Ureter (tissue), 1 donor: ENCODE data around the gene ZNF581. TPM values are rescaled to one million over a fixed set of nuclear protein-coding genes. Genes with fewer than 3 reads are reported as not detected.

Experiments used
- DNase-seq: peaks from one replicate; pipeline ENCODE4 v3.0.0-alpha.2; 2020; ENCODE audit warnings: low spot score
- total RNA-seq: library from RNA; stranded (reverse); gene quantifications from one replicate; pipeline ENCODE4 v1.2.4, GENCODE V29; 2023
- donor health status: DM: yes; HTN: yes; CAD: no.

Gene ZNF581, protein sequence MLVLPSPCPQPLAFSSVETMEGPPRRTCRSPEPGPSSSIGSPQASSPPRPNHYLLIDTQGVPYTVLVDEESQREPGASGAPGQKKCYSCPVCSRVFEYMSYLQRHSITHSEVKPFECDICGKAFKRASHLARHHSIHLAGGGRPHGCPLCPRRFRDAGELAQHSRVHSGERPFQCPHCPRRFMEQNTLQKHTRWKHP
- 22.7 TPM for total RNA-seq

DNA sequence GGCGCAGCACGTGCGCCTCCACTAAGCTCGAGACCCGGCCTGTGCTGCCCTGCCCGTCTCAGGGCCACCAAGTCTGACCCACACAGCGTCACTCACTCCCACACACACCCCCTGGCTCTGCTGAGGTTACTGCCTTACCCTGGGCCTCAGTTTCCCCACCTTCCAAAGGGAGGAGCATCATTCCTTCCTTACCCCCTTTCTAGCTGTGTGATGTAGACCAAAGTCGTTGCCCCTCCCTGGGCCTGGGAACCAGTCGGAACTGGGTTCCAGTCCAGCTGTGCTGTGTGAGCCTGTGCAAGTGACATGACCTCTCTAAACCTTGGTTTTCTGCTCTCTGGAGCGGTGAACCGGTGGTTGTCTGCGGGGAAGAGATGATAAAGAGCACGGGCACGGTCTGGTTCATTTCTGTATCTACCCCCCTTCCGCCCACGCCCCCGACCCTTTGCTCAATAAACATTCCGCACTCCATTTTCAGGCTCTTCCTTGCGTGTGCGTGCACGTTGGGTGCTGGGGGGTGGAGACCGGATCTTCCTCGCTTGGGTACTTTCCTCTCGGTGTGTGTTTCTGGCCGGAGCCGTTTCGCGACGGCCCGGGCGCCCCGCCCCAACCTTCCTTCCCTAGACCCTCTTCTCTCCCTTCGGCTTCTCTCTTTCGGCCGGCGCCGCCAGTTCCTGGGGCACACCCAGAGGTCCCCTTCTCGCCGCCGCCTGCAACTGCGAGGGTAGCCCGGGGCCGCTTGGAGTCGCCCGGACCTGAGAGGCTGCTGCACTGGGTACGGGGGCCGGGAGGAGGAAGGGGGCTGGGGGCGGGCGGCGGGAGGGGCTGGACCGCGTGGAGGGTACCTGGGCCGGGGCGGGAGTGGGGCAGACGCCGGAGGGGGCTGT, at the start of gene ZNF581:
ZNF581 (plus strand) TSS at position 647 of the 884 bp plus-strand sequence. CDS start 923 bp downstream, outside the sequence.
- peak; percentile 86 for DNase-seq

DNA sequence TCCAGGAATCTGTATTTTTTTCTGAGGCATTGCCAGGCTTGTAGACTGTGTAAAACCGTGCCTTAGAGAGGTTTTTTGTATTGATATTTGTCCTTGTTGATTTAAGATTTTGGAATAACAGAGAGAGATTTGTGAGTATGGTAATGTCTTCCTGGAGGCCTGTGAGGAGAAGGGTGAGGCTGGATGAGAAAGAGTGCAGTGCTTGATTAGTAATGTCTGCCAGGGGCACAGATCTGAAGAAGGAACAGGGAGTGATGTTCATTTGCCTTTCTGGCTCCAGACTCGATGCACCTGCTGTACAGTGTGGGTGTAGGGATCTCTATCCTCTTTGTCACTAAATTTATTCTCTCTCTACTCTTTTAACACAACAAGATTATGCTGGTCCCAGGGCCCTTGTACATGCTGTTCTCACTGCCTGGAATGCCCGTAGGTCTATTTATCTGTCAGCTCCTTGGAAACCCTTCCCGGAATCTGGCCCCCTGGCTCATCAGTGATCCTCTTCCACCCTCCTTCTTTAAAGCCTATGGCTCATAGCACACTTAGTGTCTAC, 48.4 kb upstream of the ZNF581 start:
- DNase-seq = no peak

DNA sequence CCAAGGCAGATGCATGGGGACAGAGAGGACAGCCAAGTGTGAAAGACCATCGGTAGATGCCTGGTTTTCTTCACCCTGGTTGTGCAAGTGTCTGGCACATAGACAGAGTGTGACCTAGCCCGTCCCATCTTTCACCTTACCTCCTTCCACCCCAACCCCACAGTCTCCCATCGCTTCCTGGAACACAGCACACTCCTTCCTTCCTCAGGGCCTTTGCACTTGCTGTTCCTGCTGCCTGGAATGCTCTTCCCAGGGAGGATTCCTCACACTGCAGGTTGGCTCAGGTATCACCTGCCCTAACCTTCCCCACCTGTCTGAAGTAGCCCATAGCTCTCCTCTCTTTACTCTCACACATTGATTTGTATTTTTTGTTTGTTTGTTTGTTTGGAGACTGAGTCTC, 47.1 kb upstream of the ZNF581 start:
- no peak for DNase-seq

DNA sequence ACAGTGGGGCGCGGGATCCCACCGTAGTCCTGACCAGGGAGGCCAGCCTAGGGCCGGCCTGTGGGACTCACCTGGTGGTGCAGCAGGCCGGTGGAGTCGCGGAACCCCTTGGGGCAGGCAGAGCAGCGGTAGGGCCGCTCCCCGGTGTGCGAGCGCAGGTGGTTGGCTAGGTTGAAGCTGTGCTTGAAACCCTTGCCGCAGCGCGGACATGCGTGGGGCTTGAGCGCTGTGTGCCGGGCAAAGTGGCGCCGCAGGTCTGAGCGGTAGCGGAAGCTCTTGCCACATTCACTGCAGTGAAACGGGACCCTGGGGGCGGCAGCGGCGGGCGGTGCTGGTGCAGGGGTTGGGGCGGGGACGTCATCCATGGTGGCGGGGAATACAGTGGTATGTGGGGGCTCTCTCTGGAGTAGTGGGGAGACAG, 45.9 kb upstream of the ZNF581 start:
- no peak for DNase-seq

DNA sequence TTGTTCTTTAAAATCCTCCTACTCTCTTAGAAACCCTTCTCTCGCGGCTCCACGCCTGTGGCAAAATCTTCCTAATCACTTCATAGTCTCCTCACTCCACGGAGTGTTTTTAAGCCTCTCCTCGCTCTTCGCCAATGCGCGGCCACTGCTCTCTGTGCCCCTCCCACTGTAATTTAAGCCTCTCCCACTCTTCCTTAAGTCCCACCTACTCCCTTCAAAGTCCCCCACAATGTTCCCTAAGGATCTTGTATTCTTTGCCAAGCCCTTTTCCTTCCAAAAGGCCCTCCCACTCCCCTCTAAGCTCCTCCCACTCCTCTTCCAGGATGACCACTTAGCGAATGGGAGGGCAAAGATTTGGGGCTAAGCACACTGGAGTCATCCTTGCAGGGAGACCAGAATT, 45.4 kb upstream of the ZNF581 start:
- DNase-seq = no peak

DNA sequence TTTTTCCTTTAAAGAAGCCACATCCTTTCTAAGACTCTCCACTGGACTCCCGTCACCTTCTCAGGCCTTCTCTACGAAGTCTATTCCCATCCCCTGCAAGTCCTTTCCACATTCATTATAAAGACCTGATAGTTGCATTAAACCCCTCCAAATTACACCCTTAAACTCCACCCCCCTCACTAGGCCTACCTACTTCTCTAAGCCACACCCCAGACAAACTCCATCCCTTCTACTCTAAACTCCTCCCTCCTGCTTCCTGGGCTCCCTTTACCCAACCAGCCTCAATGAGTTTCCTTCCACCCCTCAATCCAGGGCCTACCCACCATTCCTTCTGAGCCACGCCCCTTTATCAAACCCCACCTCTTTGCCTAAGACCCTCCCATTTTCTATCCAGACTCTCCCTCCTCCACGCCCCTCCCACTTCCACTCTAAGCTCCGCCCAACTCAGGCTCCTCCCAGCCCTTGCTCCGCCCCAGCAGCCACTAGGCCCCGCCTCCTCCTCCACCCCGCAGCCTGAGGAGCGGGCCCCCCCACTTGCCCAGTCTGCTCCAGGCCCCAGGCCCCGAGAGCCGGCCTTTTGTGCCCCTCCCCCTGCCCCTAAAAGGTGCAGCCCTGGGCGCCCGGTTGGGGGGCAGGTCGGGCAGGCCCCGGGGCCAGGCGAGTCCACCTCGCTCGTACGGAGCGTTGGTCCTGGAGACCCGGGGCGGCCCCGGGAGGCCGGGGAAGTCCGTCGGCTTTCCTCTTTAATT, 44.6 kb upstream of the ZNF581 start:
- DNase-seq = peak; percentile 95

DNA sequence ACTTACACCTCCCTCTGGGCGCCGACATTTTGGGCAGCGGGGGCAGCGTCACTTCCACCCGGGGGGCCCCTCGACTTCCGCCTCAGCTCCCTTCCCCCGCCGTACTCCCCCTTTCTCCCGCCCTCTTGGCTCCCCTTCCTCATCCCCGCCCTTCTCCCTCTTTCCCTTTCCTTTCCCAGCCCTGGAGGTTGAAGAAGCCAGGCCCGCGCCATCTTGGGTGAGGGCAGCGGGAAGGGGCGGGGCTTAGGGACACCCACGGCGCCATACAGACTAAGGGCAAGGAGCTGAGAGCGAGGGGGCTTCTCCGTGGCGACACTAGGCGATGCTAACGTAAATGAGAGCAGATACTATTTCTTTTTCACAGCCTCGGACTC, 44.0 kb upstream of the ZNF581 start, which contains the start of gene FIZ1:
FIZ1 (minus strand) TSS at position 50 of the 374 bp plus-strand sequence. CDS start 1,652 bp downstream, outside the sequence.
- peak; percentile 99 for DNase-seq

DNA sequence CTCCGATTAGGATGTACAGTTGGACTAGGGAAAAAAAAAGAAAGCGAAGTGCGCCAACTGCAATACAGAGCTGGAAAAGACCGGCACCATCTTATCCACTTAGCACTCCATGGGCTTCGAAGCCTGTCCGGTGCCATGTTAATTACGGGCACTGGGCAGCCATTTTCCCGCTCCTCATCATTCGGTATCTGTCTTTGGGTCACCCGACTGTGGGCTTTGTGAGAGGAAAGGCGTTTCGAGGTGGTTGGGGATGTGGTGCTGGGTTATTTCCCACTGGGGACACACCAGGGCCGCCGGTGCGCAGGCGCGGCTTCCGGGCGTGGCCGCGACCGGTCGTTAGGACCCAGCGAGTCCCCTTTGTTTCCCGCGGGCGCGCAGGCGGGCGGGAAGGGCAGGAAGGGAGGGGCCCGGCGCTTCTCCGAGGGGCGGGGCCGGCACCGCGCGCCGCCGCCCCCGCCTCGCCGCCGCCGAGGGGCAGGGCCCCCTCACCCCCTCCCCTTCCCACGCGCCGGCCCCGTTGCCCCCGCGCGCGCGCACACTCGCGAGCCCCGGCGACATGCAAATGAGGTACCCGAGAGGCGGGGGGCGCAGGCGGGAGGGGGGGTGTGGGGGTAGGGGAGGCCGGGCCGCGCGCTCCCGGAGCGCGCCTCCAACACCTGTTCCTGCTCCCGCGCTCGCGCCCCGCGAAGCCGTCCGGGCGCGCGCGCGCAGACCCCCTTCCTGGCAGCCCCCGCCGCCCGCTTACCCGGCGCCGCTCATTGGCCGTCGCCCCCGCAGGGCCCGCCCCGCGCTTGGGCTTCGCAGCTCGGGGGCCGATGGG, 43.4 kb upstream of the ZNF581 start, which contains the start of gene ZNF524:
ZNF524 (plus strand) TSS at position 447 of the 820 bp plus-strand sequence. CDS start 1,825 bp downstream, outside the sequence.
- peak; percentile 85 for DNase-seq

DNA sequence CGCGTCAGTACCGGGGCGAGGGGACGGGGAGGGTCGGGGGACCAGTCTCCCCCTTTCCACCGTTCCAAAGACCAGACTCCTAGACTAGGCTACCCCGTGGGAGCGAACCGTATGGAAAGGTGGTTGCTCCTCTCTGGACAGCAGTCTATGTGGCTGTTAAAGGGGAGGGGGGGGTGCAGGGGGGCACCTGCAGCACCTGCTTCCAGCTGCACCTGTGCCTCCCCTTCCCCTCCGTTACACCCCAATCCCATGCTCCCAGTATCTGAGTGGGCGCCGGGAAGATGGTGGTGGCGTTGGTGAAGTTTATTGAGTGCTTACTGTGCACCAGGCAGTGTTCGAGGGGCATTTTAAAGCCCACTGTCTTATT, 42.8 kb upstream of the ZNF581 start:
- no peak for DNase-seq

DNA sequence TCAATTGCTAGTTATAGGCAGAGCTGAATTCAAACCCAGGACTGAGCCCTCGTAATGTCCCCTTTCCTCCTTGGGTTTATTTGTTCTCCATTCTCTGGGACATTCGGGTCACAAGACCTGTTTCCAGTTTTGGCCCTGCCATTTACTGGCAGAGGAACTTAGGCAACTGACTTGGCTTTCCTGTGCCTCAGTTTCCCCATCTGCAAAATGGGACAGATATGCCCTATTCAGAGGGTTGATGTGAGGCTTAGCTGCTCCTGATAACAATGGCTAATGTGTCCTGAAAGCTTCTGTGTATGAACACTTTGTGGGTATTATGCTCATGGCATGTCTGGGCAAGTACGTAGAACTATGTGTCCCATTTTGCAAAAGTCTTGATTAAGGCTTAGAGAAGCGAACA, 42.4 kb upstream of the ZNF581 start:
- no peak for DNase-seq

DNA sequence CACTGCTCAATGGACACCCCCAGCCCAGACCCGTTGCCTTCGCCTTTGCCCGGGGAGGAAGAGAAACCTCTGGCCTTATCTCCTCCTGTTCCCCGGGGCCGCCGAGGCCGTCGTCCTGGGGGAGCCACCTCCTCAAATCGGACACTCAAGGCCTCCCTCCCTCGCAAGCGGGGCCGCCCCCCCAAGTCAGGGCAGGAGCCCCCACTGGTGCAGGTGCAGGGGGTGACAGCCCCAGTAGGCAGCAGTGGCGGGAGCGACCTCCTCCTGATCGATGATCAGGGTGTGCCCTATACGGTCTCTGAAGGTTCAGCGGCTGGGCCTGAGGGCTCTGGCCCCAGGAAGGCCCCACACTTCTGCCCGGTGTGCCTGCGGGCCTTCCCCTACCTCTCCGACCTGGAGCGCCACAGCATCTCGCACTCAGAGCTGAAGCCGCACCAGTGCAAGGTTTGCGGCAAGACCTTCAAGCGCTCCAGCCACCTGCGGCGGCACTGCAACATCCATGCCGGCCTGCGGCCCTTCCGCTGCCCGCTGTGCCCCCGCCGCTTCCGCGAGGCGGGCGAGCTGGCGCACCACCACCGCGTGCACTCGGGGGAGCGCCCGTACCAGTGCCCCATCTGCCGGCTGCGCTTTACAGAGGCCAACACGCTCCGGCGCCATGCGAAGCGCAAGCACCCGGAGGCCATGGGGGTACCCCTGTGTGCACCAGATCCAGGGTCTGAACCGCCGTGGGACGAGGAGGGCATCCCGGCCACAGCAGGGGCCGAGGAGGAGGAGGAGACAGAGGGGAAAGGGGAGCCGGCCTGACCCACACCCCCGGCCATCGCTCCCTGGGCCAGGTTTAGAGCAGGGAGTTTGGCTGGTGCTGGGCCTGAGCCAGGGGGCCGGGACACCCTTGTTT, 41.1 kb upstream of the ZNF581 start:
- no peak for DNase-seq

DNA sequence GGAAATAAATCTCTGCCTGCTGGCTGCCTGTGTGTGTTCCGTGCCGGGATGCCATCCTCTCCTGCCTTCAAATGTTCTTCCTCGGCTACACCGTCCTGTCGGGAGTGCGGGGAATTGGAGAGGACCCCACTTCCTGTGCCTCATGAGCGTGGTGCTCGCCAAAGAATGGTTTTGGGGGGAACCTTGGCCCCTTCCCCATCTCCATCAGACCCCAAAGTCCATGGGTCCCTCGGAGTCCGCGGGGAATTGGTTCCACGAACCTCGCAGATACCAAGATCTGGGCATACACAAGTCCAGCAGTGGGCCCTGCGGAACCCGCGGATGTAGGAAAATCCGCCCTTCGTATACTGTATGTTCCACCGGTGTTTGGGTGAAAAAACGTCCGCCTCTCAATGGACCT, 40.3 kb upstream of the ZNF581 start:
- no peak for DNase-seq

DNA sequence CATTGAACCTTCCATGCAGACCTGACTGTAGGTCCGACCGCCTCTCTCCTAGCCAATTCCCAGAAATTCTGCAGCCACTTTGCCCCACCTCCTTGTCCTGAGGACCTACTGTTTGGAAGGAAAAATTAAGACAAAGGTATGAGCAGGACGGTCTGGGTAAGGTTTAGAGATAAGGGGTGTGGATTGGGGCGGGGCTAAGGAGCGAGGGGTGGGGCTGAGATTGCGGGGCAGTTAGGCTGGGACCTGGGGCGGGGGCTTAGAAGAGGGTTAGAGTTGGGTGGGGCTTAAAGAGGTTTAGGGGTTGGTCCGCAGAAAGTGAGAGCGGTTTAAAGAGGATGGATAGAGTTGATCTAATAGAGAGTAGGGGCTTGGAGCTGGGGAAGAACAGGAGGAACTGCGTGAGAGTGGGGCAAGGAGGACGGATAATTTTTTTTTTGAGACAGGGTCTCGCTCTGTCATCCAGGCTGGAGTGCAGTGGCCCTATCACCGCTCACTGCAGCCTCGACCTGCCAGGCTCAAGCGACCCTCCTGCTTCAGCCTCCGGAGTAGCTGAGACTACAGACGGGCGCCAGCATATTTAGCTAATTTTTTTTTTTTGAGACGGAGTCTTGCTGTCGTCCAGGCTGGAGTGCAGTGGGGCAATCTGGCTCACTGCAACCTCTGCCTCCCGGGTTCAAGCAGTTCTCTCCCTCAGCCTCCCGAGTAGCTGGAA, 39.7 kb upstream of the ZNF581 start:
- no peak for DNase-seq

DNA sequence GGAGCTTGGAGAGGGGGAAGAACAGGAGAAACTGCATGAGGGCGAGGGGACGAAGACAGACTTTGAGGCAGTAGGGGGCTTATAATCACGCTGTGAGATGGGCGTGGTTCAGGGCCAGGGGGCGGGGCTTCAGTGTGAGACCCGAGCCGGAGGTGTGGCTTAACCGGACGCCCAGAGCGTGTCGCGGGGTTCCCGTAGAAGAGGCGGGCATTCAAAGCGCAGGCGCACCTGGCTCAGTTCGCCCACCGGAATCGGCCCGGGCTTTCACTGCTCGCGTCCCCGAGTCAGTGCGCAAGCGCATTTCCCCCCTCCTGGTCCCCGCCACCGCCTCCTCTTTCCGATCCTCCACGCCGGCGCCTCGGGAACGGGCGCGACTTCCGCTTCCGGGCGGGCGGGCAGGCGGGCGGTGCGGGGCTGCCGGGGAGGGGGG, 38.2 kb upstream of the ZNF581 start:
- peak; percentile 98 for DNase-seq

DNA sequence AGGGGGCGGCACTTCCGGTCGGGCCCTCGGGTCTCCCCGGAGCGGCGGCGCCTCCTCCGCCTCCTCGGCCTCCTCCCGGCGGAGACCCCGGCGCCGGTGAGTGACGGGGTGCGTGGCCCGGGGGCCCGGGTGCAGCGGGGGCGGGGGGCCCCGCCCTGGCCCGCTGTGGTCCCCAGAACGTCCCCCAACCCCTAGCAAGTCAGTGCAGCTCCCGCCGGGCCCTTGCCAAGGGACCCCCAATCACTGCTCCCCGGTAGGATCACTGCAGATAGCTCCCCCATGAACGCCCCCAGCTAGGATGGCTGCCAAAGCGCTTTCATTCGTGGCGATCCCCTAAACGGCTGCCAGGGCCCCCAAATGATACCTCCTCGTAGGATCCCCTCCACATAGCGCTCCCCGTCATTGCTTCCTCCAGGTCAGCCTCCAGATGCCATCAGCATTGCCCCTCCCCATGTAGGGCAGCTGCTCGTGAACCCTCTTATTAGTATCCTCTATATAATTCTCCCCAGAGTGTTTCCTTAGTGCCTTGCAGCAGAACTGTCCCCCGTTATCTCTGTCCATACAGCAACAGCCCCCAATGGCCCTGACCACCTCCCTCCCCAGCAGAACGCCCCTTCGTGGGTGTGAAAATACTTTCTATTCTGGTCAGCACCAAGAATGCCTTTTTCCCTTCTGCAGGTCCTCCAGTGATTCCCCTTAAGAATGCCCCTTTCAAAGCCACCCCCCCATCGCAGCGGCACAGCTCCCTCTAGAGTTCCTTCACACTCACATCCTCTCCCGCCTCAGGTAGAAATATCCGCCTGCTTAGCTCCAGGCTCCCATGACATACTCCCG, 37.6 kb upstream of the ZNF581 start, which contains the start of gene ZNF865:
ZNF865 (plus strand) TSS at position 11 of the 834 bp plus-strand sequence. CDS start 7,972 bp downstream, outside the sequence.
- DNase-seq = peak; percentile 85

DNA sequence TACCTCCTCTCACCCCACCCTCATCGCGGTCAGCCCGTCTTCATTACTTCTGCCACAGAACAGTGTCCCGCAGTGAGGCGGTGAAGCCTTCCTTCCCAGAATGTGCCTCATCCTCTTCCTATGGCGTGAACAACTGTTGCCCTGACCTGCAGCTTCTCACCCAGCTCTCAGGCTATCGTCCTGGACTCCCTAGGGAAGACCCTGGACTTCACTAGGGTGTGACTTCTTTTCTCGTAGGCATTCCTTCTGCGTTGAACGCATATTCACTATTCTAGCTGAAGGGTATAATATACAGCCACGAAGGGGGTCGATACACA, 37.0 kb upstream of the ZNF581 start:
- no peak for DNase-seq

DNA sequence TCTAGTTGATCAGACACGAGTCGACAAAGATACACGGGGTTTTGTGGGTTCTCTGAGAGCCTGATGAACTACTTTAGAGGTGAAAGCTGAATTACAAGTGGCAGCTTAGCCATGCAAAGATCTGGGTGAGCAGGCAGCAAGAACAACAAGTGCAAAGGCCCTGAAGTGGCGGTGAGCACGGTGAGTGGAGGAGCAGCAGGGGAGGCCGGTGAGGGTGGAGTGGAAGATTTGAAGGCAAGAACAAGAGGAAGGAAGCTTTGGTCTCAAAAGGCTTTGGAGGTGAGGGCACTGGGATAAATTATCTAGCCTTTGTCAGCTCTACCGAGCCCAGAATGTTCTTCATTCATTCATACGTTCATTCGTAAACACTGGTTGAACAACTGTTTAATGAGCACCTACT, 36.6 kb upstream of the ZNF581 start:
- DNase-seq = no peak

DNA sequence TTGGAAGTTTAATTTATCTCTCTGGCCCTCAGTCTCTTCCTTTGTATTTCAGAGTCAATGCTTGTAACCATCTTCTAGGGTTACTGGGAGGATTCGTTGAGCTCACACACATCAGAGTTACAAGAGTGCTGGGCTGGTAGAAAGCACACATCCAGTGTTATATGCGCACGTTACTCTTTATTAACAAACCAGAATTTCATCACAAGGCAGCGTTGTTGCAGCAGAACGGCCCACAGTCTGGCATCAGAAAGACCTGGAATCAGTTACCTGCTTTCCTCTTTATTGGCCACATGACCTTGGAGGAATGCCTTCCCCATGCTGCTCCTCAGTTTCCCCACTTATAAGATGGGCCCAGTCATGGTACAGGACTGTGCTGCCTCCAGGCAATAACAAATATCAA, 34.1 kb upstream of the ZNF581 start:
- DNase-seq = no peak
